GM19035 (cell line): ENCODE measurements around the gene CTRL.
"Not testable (repeated sequence)": the region's sequence is repeated elsewhere in the genome, so short reads cannot be mapped to it uniquely, and the experiment has no call there.

Experiments
- ATAC-seq: cut with Tn5 transposase; IDR thresholded peaks from one replicate; pipeline ENCODE4 v1.9.1; 2021; ENCODE audit not compliant: unreplicated experiment

Gene CTRL

GRCh38 chr16:67927131-67927941, 4.3 kb downstream of the CTRL start:
- ATAC-seq, result no peak

DNA sequence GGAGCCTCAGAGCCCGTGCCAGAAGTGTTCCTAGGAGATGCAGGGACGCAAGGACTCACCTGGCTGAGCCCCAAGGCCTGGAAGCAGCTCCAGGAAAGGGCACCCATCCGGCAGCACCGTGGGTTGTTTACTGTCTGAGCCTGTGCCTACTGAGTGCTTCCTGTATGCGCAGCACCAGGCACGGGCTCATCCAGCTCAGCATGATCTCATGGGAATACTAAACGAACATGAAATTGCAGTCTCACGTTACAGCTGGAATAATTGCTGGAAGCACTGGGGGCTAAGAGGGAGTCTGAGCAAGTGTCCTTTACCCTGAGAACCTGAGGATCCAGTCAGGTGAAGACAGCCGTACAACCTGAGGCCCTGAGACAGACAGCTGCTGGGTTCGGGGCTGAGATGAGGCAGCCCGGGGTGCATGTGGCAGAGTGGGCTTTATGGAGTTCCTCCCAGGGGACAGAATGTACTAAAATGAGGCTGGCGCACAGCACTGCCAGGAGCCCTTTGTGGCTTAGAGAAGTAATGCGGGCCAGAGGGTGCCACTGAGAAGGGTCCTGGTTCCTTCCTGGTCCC, 5.4 kb downstream of the CTRL start:
- ATAC-seq, result no peak

DNA sequence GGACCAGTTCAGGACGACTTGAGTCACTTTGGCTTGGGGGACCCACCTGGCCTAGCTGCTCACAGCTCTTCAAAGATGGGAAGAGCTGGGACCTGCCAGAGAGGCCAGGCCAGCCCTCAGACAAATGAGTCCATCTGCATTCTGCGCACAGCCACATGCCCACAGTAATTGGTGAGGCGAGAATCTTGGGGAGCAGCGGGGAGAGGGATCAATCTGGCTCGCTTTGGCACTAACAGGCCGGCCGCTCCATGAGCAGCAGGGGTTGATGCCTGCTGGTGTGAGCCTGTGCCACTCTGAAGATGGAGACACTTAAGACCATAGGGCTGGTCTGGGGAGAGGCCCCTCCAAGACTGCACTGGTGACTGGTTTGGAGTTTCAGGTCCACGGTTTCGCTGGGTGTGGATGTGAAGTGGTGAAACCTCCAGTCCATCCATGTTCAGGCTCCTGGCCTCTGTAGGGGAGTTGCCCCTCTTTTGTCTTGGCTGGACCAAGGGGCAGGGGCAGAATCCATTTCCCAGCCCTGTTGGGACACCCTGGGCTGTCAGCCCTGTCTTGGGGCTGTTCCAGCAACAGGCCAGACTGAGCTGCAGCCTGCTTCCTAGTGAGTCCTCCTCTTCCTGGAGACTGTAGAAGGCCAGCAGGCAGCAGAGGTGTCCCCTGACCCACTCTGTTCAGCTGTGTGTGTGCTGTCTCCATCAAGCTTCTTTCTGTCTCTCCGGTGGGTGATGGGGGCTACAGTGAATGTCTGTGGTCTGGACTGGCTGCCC, 7.3 kb downstream of the CTRL start:
- no peak for ATAC-seq

DNA sequence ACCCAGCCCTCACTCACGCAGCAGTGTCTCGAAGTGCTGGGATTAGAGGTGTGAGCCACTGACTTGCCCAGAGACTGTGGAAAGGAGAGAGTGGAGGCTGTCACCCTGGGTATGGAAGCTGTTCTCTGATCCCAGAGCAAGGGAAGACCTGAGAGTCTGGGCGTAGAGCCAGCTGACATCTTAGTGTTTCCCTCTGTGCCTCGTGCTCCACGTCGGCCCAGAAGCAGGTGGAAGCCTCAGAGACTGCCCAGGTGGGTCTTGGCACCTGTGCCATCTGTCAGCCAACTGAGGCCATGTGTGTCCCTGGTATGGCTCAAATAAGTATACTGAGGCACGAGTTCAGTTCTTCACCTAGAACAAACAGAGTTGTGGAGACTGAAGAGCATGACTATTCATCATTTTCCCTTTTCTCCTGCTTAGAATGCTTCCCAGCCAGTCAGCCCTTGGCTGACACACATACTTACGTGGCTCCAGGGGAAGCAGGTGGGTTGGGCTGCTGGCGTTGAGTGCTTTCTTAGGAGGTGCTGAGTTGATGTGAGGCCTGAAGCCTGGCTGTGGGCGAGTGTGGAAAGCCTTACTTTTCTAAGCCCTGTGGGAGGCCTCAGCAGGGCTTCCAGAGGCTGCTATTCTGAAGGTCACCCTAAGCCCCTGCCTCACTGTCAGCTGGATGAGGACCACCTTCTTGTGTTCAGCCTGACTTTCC, 8.1 kb downstream of the CTRL start:
- no peak for ATAC-seq

- no peak for ATAC-seq
These were observed 8.9 kb downstream of the CTRL start for GRCh38 chr16:67922740-67923139.

DNA sequence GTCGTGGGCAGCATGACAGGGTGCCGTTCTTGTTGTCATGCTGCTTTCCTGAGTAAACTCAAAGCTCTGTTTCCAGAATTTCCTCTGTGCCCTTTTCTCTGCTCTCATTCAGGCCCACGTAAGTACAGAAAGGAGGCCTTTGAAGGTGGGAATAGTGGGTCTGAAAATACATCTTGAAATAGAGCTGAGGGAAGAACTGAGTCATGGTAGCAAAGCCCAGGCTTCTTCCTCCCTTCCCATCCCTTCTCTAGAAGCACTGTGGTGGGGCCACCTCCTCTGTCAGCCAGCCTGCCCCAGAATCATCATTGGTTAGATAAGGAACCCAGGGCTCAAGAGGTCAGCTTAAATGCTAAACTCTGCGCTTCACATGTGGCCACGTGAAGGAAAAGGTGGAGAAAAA, 9.4 kb downstream of the CTRL start:
- no peak for ATAC-seq

DNA sequence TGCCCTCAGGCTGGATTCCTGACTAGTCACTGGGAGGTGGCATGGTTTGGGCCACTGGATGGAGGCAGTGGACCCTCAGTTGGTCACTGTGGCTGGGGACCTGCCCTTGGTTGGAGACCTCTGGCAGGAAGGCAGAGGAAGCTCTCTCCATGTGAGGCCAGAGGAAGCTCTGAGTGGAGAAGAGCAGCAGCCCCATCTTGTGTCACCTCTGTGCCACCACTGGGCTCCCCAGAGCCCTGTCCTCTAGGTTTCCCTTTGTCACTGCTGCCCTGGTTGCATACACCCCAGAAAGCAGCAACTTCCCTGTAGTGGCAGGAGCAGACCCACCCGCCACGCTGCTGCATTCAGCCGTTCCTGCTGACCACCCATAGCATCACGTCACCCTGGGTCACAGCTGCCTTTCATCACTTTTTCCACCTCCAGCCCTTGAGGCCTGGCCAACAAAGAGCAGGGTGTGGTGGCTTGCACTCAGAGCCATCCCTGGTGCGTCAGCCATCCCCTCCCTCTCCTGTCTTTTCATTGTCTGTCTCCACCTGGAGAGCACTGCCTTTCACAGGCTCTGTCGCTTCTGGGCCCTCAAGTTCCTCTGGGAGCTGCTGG, 11.9 kb downstream of the CTRL start:
- no peak for ATAC-seq

DNA sequence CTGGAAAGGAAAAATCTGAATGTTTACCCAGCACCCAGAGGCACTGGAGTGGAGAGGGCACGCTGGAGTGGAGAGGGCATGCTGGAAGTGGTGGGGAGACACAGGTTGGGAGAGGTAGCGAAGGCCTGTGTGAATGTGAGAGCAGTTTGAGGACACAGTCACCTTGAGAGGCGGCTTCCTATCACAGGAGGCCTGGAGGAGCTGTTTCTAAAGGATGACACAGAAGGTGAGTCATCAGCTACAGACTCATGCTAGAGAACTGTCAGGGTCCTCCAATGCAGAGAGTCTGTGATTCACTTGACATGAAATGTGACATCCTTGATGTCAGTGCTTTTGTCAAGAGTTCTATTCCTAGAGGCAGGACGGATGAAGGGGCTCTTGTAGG, 13.8 kb downstream of the CTRL start:
- no peak for ATAC-seq

GRCh38 chr16:67917140-67917851, 14.4 kb downstream of the CTRL start:
- ATAC-seq, result no peak

DNA sequence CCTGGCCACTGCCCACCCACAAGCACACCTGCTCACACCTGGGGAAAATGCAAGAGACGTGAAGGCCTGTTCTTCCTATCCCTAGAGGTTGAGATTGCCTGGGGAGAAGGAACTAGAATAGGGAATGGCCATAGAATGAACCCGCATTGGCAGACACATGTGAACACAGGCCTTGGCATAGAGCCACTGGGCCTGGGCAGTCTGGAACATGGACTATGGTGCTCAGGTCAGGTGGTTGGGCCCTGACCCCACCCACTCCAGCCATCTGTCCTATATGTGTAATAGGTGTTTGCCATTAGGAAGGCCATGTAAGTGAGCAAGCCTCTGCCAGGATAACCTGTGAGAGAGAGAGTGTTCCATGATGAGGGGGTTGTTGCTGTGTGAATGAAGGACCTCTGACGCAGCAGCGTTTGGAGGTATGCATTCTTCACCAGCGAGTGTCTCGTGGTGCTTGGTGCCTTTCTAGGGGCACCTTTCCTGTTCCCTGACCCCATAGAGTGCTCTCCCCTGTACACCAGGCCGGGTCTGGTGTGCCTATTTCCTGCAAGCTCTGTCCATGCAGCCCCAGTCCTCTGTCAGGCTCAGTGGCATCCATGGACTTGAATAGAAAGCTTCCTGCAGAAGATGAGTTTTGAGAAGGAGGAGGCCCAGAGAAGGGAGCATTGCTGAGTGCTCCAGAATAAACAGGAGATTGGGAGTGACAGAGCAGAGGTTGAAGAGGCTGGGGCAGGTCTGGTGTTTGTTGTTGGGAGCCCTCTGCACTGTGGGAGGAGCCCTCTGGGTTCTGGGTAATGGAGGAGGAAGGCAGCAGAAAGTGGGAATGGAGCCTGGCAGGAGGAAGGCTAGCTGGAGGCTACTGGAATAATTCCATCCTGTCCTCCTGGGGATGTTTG, 15.6 kb downstream of the CTRL start:
- ATAC-seq, result no peak

GRCh38 chr16:67915496-67915769, 16.2 kb downstream of the CTRL start:
- ATAC-seq, result not testable (repeated sequence)

- ATAC-seq, result no peak
These were observed 16.7 kb downstream of the CTRL start for GRCh38 chr16:67914758-67915495.

DNA sequence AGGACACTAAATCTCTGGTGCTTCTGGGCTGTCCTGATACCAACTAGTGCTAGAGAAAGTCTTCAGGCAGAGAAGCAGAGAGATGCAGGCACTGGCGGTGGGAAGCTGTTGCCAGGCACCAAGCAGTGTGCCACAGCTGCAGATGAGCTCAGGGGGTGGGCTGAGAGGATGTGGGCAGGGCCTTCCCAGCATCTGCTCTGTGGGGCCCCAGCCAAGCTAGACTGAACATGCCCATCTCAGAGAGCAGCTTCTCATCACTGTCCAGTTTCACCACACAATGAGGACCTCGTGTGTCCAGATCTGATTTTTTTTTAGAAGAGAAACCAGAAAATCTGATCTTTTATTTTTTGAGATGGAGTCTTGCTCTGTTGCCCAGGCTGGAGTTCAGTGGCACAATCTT, 21.5 kb downstream of the CTRL start:
- ATAC-seq, result no peak

- no peak for ATAC-seq
These were observed 22.5 kb downstream of the CTRL start for GRCh38 chr16:67909056-67909742.

- ATAC-seq, result no peak
These were observed 24.1 kb downstream of the CTRL start for GRCh38 chr16:67907397-67908180.

DNA sequence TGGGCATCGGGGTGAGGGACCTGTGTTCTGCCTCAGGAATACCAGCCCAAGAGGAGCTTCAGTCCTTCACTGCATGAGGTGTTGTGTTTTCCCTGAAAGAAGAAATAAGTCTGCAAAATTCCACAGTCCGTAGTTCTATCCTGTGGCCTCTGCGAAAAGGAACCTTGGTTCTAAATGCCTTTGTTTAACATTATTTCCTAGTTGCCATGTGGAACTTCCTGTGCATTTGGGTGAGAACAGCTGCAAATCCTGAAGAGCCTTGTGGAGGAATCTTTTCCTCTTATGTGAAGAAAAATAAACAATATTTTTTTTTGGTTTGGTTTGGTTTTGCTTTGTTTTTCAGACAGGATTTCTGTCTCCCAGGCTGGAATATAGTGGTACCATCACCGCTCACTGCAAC, 28.8 kb downstream of the CTRL start:
- no peak for ATAC-seq

- ATAC-seq, result no peak
These were observed 29.9 kb downstream of the CTRL start for GRCh38 chr16:67901734-67902133.

DNA sequence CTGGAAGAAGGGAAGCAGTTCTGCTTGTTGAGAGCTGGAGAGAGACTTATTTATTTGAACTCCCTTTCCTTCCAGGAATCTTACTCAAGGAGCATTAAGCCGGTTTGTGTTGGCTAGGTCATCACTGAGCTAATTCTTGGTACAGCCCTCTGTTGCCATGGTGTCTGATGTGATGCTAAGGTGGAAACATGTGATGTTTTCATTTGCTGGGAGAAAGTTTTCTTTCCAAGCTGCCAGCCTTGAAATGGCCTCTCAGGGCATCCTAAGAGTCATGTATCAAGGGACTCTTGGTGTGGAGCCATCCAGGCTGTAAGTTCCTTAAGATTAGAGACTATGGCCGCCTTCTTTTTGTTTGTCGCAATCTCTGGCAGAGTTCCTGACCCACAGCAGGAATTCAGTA, 34.4 kb downstream of the CTRL start:
- ATAC-seq, result no peak
